GM12891 (cell line): Measurements from ENCODE around the gene GNAO1.

Source experiments
- DNase-seq: peaks from one replicate; pipeline ENCODE4 v3.0.0; 2011; ENCODE audit warnings: low spot score; ENCODE audit not compliant: insufficient read length
- FAIRE-seq: peaks from 2 replicates; lab custom pipeline; 2011; peaks lifted over from hg19 to GRCh38; lab: Jason Lieb, UNC
- PAX5 ChIP-seq: IDR thresholded peaks from 2 replicates; pipeline ENCODE4 v1.6.1; 2011; ENCODE audit warnings: low read length, moderate library complexity, mild to moderate bottlenecking; ENCODE audit not compliant: insufficient read depth, severe bottlenecking
- POLR2A ChIP-seq: IDR thresholded peaks from 2 replicates; pipeline ENCODE4 v1.6.1; 2011; ENCODE audit warnings: low read depth, low read length, control low read depth
- POLR2AphosphoS5 ChIP-seq: IDR thresholded peaks from 2 replicates; pipeline ENCODE4 v1.6.1; 2011; ENCODE audit warnings: low read depth, low read length, control low read depth
- POU2F2 ChIP-seq: IDR thresholded peaks from 2 replicates; pipeline ENCODE4 v1.6.1; 2011; ENCODE audit warnings: low read depth, mild to moderate bottlenecking, control low read depth, low read length, moderate library complexity
- SPI1 ChIP-seq: IDR thresholded peaks from 2 replicates; pipeline ENCODE4 v1.6.1; 2011; ENCODE audit warnings: low read depth, low read length, control low read depth
- TAF1 ChIP-seq: IDR thresholded peaks from 2 replicates; pipeline ENCODE4 v1.6.1; 2011; ENCODE audit warnings: low read depth, low read length, control low read depth

GNAO1 gene

DNA sequence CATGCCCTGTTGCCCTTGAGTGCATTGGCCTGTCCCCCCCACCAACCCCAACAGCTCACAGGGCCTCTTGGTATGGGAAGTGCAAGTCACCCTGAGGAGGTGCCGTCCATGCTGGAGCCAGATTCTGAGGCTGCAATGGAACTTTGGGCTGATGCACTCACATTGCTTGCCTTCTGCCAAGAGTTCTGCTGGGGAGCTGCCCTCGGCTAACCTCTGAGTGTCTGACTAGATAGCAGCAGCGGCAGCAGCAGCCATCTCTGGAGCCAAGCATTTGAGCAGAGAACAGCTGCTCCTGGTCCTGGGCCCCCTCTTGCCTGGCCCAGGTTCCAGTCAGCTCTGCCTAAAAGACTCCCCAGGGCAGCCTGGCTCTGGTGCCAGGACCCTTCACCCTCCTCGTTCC is 61.5 kb downstream of the GNAO1 start:
- no peak for FAIRE-seq
- TF ChIP-seq TAF1 (no peak), SPI1 (no peak), POLR2A (no peak), POU2F2 (no peak), PAX5 (no peak), POLR2AphosphoS5 (no peak)

GRCh38 chr16:56255904-56256303 is 64.6 kb downstream of the GNAO1 start:
- TF ChIP-seq POU2F2 (no peak), SPI1 (no peak), PAX5 (no peak), POLR2A (no peak), TAF1 (no peak)
- FAIRE-seq, result no peak
- no peak for DNase-seq

More for the DNA sequence above, 61.5 kb downstream of the GNAO1 start:
- no peak for DNase-seq

DNA sequence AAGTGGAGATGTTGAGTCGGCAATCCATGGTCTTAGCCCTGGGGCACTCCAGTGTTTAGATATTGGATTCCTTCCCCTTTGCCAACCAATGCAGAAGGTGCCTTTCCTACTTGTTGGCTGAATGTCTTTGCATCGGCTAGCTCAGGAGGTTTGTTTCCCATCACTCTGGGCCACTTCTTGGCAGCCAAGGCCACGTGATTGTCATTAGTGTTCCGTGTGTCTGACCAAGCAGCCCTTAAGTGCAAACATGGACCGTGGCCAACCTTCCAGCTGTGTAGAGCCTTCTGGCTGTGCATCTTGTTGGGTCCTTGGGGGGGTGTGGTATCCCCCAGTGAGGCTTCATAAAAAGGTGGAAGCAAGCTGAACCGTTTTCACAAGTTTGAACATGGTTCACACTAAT is 66.0 kb downstream of the GNAO1 start:
- TF ChIP-seq POLR2AphosphoS5 (no peak), PAX5 (no peak), POU2F2 (no peak)
- DNase-seq, result no peak
- FAIRE-seq, result no peak

GRCh38 chr16:56257666-56258342 is 66.5 kb downstream of the GNAO1 start:
- TF ChIP-seq POLR2A (no peak), POU2F2 (no peak), PAX5 (no peak), TAF1 (no peak), POLR2AphosphoS5 (no peak), SPI1 (no peak)
- FAIRE-seq (no peak), DNase-seq (no peak)

DNA sequence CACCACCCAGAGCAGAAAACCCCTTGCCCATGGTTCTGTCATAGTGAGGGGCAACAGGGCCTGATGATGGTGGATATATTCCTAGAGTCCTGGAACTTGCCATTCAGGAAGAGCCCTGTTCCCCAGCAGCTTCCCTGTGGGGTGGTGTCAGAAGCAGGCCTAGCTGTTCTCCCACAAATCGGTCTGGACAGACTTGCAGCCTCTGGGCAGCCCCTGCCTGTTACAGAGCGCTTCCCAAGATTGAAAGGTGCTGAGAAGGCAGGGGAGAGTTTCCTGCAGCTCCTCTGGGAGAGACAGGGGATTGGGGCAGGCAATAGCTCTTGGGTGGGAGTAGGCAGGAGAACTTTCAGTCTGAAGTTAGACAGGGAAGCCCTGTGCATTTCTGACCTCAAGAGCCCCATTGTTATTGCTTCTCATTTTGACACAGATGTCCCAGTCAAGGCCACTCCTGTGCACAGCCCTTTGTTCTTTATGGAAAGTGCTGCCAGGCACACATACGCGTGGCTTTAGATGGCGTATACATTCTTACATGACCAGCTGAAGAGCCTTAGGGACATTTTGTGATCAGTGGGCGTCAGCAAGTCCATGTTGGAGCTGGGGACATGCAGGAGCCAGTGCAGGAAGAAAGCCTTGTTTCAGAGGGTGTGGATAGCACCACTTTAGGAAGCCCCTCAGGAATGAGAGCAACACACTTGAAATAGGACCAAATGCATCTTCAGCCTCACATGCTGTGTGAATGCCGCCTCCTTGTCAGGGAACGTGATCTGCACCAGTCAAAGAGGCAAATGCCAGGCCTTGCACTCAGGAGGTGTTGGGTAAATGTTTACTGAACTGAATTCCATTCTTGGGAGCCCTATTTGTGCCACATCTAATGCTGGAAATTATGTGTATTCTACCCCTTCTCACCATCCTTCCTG is 67.5 kb downstream of the GNAO1 start:
- FAIRE-seq, result no peak
- DNase-seq, result no peak
- TF ChIP-seq POLR2A (no peak), POLR2AphosphoS5 (no peak), POU2F2 (no peak), TAF1 (no peak), SPI1 (no peak), PAX5 (no peak)

GRCh38 chr16:56259425-56259779 is 68.1 kb downstream of the GNAO1 start:
- DNase-seq (no peak), FAIRE-seq (no peak)
- TF ChIP-seq SPI1 (no peak), POU2F2 (no peak), TAF1 (no peak), POLR2A (no peak)

- DNase-seq (no peak), FAIRE-seq (no peak)
- no peak for TF ChIP-seq PAX5
These were observed 69.3 kb downstream of the GNAO1 start for GRCh38 chr16:56260378-56261160.

- no peak for TF ChIP-seq SPI1
- no peak for TF ChIP-seq POU2F2
- TF ChIP-seq PAX5, result no peak
- FAIRE-seq, result no peak
- no peak for DNase-seq
These were observed 70.4 kb downstream of the GNAO1 start for GRCh38 chr16:56261656-56262055.

- TF ChIP-seq SPI1 (no peak), TAF1 (no peak), POU2F2 (no peak), POLR2AphosphoS5 (no peak), PAX5 (no peak), POLR2A (no peak)
- no peak for DNase-seq
- no peak for FAIRE-seq
These were observed 70.9 kb downstream of the GNAO1 start for GRCh38 chr16:56262148-56262547.
